BE2C (cell line): ENCODE results near the gene GNG2.

ENCODE experiments used
- DNase-seq: peaks from one replicate; pipeline ENCODE4 v3.0.0-alpha.2; 2020
- H3K27me3 ChIP-seq: fragments of 250-450 bp; sonication (Bioruptor Pico); 2 replicates; pipeline ENCODE4 v1.5.1; 2020; ENCODE audit warnings: mild to moderate bottlenecking
- H3K36me3 ChIP-seq: fragments of 250-450 bp; sonication (Bioruptor Pico); 2 replicates; pipeline ENCODE4 v1.5.1; 2020; ENCODE audit warnings: mild to moderate bottlenecking
- H3K4me1 ChIP-seq: fragments of 250-450 bp; sonication (Bioruptor Pico); 2 replicates; pipeline ENCODE4 v1.5.1; 2020
- H3K4me3 ChIP-seq: 2 replicates; pipeline ENCODE4 v1.5.1; 2011; ENCODE audit warnings: low read depth, low read length
- H3K9me3 ChIP-seq: fragments of 250-450 bp; sonication (Bioruptor Pico); 2 replicates; pipeline ENCODE4 v1.5.1; 2020
- TF ChIP-seq, protein P1 (sequence below): IDR thresholded peaks from 2 replicates; pipeline ENCODE4 v1.5.1; 2012; ENCODE audit warnings: mild to moderate bottlenecking, low read depth, low read length

The GNG2 gene

DNA sequence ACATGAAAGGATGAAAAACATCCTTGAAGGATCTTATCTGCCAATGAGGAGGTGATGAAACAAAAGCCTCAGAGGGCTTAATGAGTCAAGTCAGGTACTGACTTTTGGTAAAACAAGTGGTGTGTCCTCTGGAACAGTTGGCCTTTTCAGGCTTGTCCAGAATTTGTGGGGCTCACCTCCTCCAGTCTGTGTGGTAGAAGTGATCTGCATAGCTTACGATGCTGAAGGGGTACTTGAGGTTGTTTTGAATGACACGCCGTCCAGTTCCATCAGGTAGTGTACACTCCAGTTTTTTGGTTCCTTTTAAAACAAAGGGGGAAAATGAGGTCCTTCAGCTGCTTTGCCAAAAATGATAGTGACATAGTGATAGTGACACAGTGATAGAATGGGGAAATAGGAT, 145.9 kb downstream of the GNG2 start:
- no peaks in the 10 kb centered on the region for H3K4me1 ChIP-seq
- no peak for DNase-seq
- no peaks in the 10 kb centered on the region for H3K9me3 ChIP-seq
- TF ChIP-seq, protein P1, sequence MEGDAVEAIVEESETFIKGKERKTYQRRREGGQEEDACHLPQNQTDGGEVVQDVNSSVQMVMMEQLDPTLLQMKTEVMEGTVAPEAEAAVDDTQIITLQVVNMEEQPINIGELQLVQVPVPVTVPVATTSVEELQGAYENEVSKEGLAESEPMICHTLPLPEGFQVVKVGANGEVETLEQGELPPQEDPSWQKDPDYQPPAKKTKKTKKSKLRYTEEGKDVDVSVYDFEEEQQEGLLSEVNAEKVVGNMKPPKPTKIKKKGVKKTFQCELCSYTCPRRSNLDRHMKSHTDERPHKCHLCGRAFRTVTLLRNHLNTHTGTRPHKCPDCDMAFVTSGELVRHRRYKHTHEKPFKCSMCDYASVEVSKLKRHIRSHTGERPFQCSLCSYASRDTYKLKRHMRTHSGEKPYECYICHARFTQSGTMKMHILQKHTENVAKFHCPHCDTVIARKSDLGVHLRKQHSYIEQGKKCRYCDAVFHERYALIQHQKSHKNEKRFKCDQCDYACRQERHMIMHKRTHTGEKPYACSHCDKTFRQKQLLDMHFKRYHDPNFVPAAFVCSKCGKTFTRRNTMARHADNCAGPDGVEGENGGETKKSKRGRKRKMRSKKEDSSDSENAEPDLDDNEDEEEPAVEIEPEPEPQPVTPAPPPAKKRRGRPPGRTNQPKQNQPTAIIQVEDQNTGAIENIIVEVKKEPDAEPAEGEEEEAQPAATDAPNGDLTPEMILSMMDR, result no peak
- H3K4me3 ChIP-seq, result no peak overlapping the region
- H3K36me3 ChIP-seq, result peaks cover 98% of the 10 kb centered on the region
- H3K27me3 ChIP-seq, result no peaks in the 10 kb centered on the region

DNA sequence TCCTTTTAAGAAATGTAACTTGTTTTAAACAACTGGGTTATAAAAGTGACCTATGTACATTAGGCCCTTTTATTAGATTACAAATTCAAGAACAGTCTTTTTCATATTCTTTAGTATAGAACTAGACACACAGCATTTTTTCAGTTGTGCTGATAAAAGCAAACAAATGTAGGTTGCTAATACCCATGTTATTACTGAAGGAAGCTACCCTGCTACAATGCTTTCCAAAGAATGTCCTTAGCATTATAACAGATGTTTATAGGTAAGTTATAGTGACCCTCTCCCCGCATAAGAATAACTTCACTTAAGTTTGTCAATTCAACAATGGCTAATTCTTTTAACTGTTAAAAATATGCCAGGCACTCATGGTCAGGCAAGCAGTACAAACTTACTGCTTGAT, 146.8 kb downstream of the GNG2 start:
- TF ChIP-seq, protein P1, result no peak
- H3K36me3 ChIP-seq, result peaks cover 96% of the 10 kb centered on the region
- no peaks in the 10 kb centered on the region for H3K4me1 ChIP-seq
- no peaks in the 10 kb centered on the region for H3K9me3 ChIP-seq
- no peak overlapping the region for H3K4me3 ChIP-seq
- no peaks in the 10 kb centered on the region for H3K27me3 ChIP-seq
- no peak for DNase-seq

DNA sequence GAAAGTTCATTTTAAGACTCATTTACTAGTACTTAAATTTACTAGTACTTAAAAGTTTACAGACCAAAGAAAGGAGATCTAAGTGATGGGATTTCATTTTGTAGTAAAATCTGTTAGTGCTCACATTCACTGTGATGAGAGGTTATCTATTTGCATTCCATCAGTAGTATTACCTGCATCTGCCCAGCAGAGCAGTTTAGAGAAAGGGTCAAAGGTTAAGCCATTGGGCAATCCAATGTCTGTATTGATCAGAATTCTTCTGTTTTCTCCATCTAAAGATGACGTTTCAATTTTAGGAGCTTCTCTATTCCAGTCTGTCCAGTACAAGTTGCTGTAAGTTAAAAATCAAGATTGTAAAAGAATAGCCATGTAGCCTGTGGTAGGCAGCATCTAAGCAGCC, 147.2 kb downstream of the GNG2 start:
- DNase-seq, result no peak
- H3K27me3 ChIP-seq, result no peaks in the 10 kb centered on the region
- H3K36me3 ChIP-seq, result peaks cover 92% of the 10 kb centered on the region
- H3K4me1 ChIP-seq, result peaks cover 3% of the 10 kb centered on the region; the same call in 1 of the 2 replicates
- TF ChIP-seq, protein P1, result no peak
- H3K4me3 ChIP-seq, result no peak overlapping the region
- no peaks in the 10 kb centered on the region for H3K9me3 ChIP-seq

DNA sequence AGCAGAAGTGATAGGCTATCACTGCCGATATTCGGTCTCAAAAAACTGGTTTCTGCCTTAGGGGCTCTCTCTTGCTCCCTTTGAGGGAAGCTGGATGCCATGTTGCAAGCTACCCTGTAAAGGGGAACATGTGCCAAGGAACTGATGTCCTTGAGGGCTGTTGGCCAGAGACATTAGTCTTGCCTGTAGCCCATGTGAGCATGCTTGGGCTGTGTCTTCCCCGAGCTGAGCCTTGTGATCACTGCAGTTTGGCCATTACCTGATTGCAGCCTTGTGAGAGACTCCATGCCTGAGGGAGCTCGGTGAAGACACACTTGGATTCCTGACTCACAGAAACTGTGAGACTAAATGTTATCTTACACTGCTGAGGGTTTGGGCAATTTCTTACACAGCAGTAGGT, 147.7 kb downstream of the GNG2 start:
- Histone ChIP-seq H3K4me1 (peaks cover 6% of the 10 kb centered on the region; the same call in 1 of the 2 replicates), H3K36me3 (peaks cover 87% of the 10 kb centered on the region), H3K4me3 (no peak overlapping the region), H3K9me3 (no peaks in the 10 kb centered on the region), H3K27me3 (no peaks in the 10 kb centered on the region)
- TF ChIP-seq, protein P1, result no peak
- DNase-seq, result no peak

DNA sequence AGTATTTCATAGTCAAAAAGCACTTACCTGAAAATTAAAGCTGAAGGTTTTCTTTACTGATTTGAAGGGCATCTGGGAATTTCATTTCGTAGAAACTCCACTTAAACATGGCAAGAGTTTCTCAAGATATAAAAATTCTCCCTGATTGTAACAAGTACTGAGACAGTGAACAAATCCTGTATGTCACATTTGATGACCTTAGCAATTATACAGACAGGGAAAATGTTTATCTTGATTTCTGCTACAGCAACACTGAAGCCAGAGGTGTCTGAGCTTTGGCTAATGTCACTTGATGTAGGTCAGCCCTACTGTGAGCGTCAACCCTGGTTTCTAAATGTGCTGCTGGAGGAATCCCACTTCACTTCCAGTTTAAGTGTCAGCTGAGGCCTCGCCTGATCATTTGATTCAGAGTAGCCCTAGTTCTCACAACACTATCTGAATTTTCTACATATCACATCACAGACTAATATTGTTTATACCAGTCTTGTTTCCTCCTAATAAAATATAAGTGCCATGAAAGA, 149.8 kb downstream of the GNG2 start:
- H3K27me3 ChIP-seq, result no peaks in the 10 kb centered on the region
- peaks cover 66% of the 10 kb centered on the region for H3K36me3 ChIP-seq
- H3K9me3 ChIP-seq, result no peaks in the 10 kb centered on the region
- no peak overlapping the region for H3K4me3 ChIP-seq
- TF ChIP-seq, protein P1, result no peak
- peaks cover 11% of the 10 kb centered on the region for H3K4me1 ChIP-seq
- DNase-seq, result no peak

DNA sequence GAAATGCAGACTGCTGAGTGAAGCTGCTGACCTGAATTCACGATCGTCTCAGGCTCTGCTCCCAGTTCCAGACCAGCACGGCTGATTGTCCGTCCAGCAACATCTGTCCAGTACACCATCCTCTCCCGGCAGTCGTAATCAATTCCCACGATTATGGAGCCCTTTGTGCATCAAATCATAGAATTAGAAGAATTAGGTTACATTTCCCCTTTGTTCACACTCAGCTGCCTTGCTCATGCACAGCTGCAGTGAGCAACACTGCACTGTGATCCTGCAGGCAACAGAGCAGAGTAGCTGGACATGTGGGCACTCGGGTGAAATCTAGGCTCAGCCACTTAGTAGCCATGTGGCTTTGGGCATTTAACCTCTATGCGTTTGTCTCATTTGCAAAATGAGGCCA, 151.1 kb downstream of the GNG2 start:
- TF ChIP-seq, protein P1, result no peak
- no peak for DNase-seq
- Histone ChIP-seq H3K27me3 (no peaks in the 10 kb centered on the region), H3K36me3 (peaks cover 53% of the 10 kb centered on the region), H3K4me3 (no peak overlapping the region), H3K4me1 (peaks cover 19% of the 10 kb centered on the region), H3K9me3 (no peaks in the 10 kb centered on the region)
